ENCODE measurements around the gene CAPS. TPM values are rescaled to one million over a fixed set of nuclear protein-coding genes. Genes with fewer than 3 reads are reported as not detected.

CAPS gene
- total RNA-seq, 2 experiments from 2014 or later, result 2.1 to 2.8 TPM

GRCh38 chr19:5892772-5893275 is 21.2 kb upstream of the CAPS start:
- H3K4me3 Mint-ChIP-seq, result no peak overlapping the region

GRCh38 chr19:5893296-5893903 is 20.7 kb upstream of the CAPS start:
- intact Hi-C loops (cut with micrococcal nuclease), result no loop called here
- Mint-ChIP-seq H3K27me3 (no peaks in the 10 kb centered on the region), H3K27ac (no peak overlapping the region), H3K9me3 (no peaks in the 10 kb centered on the region), H3K4me3 (no peak overlapping the region), H3K4me1 (ENCODE audit: low read depth) (no peaks in the 10 kb centered on the region), H3K36me3 (ENCODE audit: low read depth) (no peaks in the 10 kb centered on the region)
- no peak for TF ChIP-seq CTCF (IDR thresholded peaks at IDR 0.05)
- DNase-seq, result no peak
- POLR2A ChIA-PET, result interaction anchor here (0.8 to 3.8 kb wide), 4 partner anchors 10 to 102 kb away, joined by 3 to 18 read pairs (median 4); partner anchors contain the start of genes DUS3L, NDUFA11 and VMAC
- CTCF ChIA-PET, result interaction anchor here (0.8 to 4.1 kb wide), 5 partner anchors 9 to 96 kb away, joined by 3 to 43 read pairs (median 4); partner anchors contain the start of gene NRTN
- ATAC-seq, result no peak

More at GRCh38 chr19:5892772-5893275, 21.2 kb upstream of the CAPS start:
- intact Hi-C loops (cut with micrococcal nuclease), result no loop called here
- Mint-ChIP-seq H3K27me3 (no peaks in the 10 kb centered on the region), H3K9me3 (no peaks in the 10 kb centered on the region), H3K36me3 (ENCODE audit: low read depth) (no peaks in the 10 kb centered on the region), H3K4me1 (ENCODE audit: low read depth) (no peaks in the 10 kb centered on the region), H3K27ac (no peak overlapping the region)
- no peak for TF ChIP-seq CTCF (IDR thresholded peaks at IDR 0.05)
- CTCF ChIA-PET, result interaction anchor here (0.8 to 4.1 kb wide), 5 partner anchors 8 to 97 kb away, joined by 3 to 43 read pairs (median 4); partner anchors contain the start of gene NRTN
- DNase-seq (no peak), ATAC-seq (no peak)
- POLR2A ChIA-PET, result interaction anchor here (0.8 to 3.8 kb wide), 5 partner anchors 11 to 102 kb away, joined by 3 to 18 read pairs (median 4); partner anchors contain the start of genes DUS3L, NDUFA11 and VMAC

- CTCF ChIA-PET, result interaction anchor here (4.1 kb wide), 1 partner anchor 90 kb away, joined by 43 read pairs; the partner anchor contains the start of gene NRTN
- ATAC-seq, result no peak
- H3K36me3 Mint-ChIP-seq (ENCODE audit: low read depth), result no peaks in the 10 kb centered on the region
- intact Hi-C loops (cut with micrococcal nuclease), result no loop called here
- no peaks in the 10 kb centered on the region for H3K9me3 Mint-ChIP-seq
- POLR2A ChIA-PET, result interaction anchor here (0.8 to 1.3 kb wide), 3 partner anchors 13 to 103 kb away, joined by 3 to 4 read pairs (median 3); partner anchors contain the start of gene DUS3L
- no peaks in the 10 kb centered on the region for H3K27me3 Mint-ChIP-seq
- no peak overlapping the region for H3K27ac Mint-ChIP-seq
- TF ChIP-seq CTCF (IDR thresholded peaks at IDR 0.05), result no peak
- H3K4me1 Mint-ChIP-seq (ENCODE audit: low read depth), result no peaks in the 10 kb centered on the region
- no peak for DNase-seq
- H3K4me3 Mint-ChIP-seq, result no peak overlapping the region
Observed at GRCh38 chr19:5893907-5894703, 19.9 kb upstream of the CAPS start.

- no peak for TF ChIP-seq CTCF (IDR thresholded peaks at IDR 0.05)
- Mint-ChIP-seq H3K27ac (no peak overlapping the region), H3K36me3 (ENCODE audit: low read depth) (peaks cover 2% of the 10 kb centered on the region), H3K4me1 (ENCODE audit: low read depth) (peaks cover 2% of the 10 kb centered on the region), H3K27me3 (no peaks in the 10 kb centered on the region), H3K4me3 (no peak overlapping the region), H3K9me3 (no peaks in the 10 kb centered on the region)
- ATAC-seq, result no peak
- no peak for DNase-seq
- POLR2A ChIA-PET, result no interaction called here
- intact Hi-C loops (cut with micrococcal nuclease), result no loop called here
- CTCF ChIA-PET, result no interaction called here
Observed at GRCh38 chr19:5894704-5895349, 19.2 kb upstream of the CAPS start.

Data from activated CD8-positive, alpha-beta T cell treated with anti-CD3 and anti-CD28 coated beads for 36 hours (primary cell).